ENCODE measurements around the gene GJD2. TPM values are rescaled to one million over a fixed set of nuclear protein-coding genes. Genes with fewer than 3 reads are reported as not detected.

GJD2 gene
- total and polyA plus RNA-seq, 2 donors (not counting 1 experiment from before 2014, with no cell fraction given): not detected

- no peaks in the 10 kb centered on the region for H3K4me1 ChIP-seq (ENCODE audit: control insufficient read depth, extremely low read depth, insufficient read depth, low read length)
- H3K9ac ChIP-seq (ENCODE audit: insufficient read depth, low read length): no peak overlapping the region
- no peak for DNase-seq (ENCODE audit: low read depth in 2 of 2)
- H2AFZ ChIP-seq (ENCODE audit: low read length): no peak overlapping the region
- peaks cover 12% of the 10 kb centered on the region for H3K27me3 ChIP-seq (ENCODE audit: control insufficient read depth, insufficient read depth, low read length)
- no peaks in the 10 kb centered on the region for H3K79me2 ChIP-seq (ENCODE audit: control insufficient read depth, insufficient read depth, low read length)
- no peak for TF ChIP-seq EZH2 (IDR thresholded peaks at IDR 0.05; ENCODE audit: low read length, missing control alignments)
- TF ChIP-seq CTCF (conservative IDR thresholded peaks at IDR 0.05 in 1 of 2, IDR thresholded peaks at IDR 0.05 in 1 of 2; ENCODE audit: low read depth in 1 of 2, low read length in 2 of 2): no peak
- no peaks in the 10 kb centered on the region for H3K9me3 ChIP-seq (ENCODE audit: control insufficient read depth, insufficient read depth, low read depth, low read length)
- no peaks in the 10 kb centered on the region for H3K36me3 ChIP-seq (ENCODE audit: control insufficient read depth, insufficient read depth, low read length)
- no peak overlapping the region for H3K27ac ChIP-seq (ENCODE audit: insufficient read depth, low read length)
- H3K4me2 ChIP-seq (ENCODE audit: extremely low read depth, insufficient read depth, low read length): no peak overlapping the region
- no peaks in the 10 kb centered on the region for H4K20me1 ChIP-seq (ENCODE audit: control insufficient read depth, extremely low read depth, insufficient read depth, low read length)
- no peak overlapping the region for H3K4me3 ChIP-seq (replicated peaks in 1 of 4; ENCODE audit: control extremely low read depth in 1 of 4, insufficient read depth in 1 of 4, low read depth in 3 of 4, low read length in 4 of 4)
Observed at GRCh38 chr15:34701536-34701935, 53.3 kb downstream of the GJD2 start.

Other genes with a start within 250 kb of the GJD2 start
- gene GOLGA8B, start 171.3 kb downstream of the GJD2 start, total RNA-seq: 14.7 and 19.5 TPM in 2 replicates
- 9.4 and 19.6 TPM in 2 replicates for gene GOLGA8B, start 171.3 kb downstream of the GJD2 start, polyA plus RNA-seq
- 0.33 TPM in 1 of 2 replicates, not detected in the other for gene ACTC1, start 40.6 kb upstream of the GJD2 start, total RNA-seq
- 0.36 and 0.68 TPM in 2 replicates for gene ACTC1, start 40.6 kb upstream of the GJD2 start, polyA plus RNA-seq
- gene AQR, start 214.7 kb upstream of the GJD2 start, total RNA-seq: 18.2 and 19.7 TPM in 2 replicates
- 33.0 and 37.4 TPM in 2 replicates for gene AQR, start 214.7 kb upstream of the GJD2 start, polyA plus RNA-seq
- gene ZNF770, start 233.3 kb upstream of the GJD2 start, total RNA-seq: 43.4 and 44.6 TPM in 2 replicates
- gene ZNF770, start 233.3 kb upstream of the GJD2 start, polyA plus RNA-seq: 20.3 and 27.9 TPM in 2 replicates